Measurements from ENCODE around the gene PEMT. TPM values are rescaled to one million over a fixed set of nuclear protein-coding genes. Genes with fewer than 3 reads are reported as not detected.

The PEMT gene
- total RNA-seq, 1 donor from 2014 or later = 18.2 TPM

DNA sequence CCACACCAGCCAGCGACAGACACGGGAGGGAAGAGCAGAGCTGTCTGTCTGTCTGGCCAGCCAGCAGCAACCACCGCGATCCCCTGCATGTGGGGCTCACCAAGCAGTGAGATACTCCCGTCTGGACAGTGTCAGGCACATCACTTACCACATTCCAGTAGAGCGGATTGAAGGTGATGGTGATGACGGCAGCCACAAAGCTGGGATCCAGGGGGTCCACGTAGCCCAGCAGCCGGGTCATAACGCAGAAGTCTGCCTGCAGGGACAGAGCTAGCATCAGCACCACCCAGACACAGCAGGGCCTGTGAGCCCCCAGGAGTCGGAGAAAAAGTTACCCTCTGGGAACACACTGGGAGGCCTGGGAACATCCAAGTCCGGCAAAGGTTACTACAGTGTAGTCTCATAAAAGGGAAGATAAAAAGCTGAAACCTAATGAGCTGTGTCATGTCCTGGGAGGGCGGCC is 14.7 kb downstream of the PEMT start:
- intact Hi-C loops (cut with DNase I) = no loop called here
- ATAC-seq (no peak), DNase-seq (ENCODE audit: missing footprints) (no peak)

DNA sequence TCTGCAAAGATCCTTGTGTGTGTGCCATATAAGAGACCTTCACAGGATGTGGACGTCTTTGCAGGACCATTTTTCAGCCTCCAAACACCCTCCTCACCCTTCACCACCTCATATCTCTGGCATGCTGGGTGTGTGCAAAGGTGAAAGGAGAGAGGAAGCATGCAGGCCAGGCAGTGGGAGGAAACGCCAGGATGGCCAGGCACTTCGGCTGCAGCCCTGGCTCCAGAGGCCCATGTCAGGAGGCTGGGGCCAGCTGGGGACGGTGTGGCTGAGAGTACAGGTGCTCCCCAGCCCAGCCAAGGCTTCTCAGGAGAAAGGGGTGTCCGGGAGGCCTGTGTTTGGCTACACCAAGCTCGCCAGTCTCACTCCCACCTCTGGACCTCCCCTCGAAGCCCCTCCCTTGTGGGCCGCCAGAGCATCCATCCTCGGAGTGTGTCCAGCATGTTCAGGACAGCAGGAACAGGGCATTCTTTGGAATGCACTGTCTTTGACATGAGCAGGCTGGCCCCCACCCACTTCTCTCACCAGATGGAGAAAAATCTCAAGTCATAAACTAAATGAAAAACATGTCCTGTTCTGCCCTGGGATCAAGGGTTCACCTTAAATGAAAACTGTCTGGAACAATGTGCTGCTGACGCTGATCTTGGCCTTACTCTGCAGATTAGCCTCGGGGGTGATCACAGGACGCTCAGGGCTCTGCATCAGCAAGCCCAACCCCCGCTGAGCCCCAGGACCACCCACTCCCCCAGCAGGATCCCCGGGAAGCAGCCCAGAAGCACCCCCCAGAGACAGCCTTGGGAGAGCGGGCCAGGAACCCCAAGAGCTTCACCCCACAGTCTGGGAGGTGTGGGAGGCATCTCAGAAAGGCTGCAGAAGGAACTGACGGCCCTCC is 15.9 kb downstream of the PEMT start:
- intact Hi-C loops (cut with DNase I) = no loop called here
- DNase-seq (ENCODE audit: missing footprints) (peak; percentile 46), ATAC-seq (no peak)

DNA sequence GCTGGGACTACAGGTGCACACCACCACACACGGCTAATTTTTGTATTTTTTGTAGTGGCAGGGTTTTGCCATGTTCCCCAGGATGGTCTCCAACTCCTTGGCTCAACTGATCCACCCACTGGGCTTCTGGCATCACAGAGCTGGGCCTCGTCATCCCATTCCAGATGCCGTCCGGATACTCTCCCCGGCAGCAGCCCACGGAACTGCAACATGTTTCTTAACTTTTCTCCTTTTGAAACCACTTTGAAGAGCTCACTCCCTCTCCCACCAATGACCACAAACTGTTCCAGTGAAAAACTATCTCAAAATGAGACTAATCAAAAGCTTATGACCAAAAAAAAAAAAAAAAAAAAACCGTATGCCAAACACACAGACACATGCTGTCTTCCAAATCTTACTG is 17.6 kb downstream of the PEMT start:
- intact Hi-C loops (cut with DNase I) = no loop called here
- DNase-seq (ENCODE audit: missing footprints) = no peak
- ATAC-seq = no peak

DNA sequence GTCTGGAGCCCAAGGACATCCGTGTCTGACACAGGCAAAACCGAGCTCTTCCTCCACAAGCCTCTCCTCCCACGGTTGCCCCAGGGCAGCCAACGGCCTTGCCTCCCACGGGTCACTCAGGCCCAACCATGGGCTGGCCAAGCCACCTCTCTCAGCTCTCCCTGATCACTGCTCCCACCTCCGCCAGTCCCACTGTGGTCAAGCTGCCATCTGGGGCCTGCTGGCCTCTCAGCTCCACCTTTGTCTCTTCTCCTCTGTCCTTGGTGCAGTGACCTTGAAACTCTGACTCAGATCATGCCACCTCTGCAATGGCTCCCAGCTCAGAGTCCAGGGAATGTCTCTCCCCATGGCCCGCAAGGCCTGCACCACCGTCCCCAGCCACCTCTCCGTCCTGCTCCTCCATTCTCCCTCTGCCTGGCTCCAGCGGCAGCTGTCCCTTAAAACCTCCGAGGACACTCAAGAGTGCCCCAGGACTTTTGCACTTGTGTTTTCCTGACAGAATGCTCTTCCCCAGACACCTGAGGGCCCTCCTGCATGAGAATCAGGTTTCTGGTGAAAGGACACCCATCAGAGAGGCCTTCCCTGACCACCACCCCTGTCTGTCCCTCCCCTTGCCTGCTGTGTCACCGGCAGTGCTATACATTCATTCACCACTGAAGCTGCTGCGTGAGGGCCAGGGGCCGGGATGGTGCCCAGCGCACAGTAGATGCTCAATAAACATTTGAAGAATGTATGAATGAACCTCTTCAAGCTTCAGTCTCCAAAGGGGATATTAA is 19.3 kb downstream of the PEMT start:
- DNase-seq (ENCODE audit: missing footprints) = no peak
- ATAC-seq = no peak
- intact Hi-C loops (cut with DNase I) = no loop called here

DNA sequence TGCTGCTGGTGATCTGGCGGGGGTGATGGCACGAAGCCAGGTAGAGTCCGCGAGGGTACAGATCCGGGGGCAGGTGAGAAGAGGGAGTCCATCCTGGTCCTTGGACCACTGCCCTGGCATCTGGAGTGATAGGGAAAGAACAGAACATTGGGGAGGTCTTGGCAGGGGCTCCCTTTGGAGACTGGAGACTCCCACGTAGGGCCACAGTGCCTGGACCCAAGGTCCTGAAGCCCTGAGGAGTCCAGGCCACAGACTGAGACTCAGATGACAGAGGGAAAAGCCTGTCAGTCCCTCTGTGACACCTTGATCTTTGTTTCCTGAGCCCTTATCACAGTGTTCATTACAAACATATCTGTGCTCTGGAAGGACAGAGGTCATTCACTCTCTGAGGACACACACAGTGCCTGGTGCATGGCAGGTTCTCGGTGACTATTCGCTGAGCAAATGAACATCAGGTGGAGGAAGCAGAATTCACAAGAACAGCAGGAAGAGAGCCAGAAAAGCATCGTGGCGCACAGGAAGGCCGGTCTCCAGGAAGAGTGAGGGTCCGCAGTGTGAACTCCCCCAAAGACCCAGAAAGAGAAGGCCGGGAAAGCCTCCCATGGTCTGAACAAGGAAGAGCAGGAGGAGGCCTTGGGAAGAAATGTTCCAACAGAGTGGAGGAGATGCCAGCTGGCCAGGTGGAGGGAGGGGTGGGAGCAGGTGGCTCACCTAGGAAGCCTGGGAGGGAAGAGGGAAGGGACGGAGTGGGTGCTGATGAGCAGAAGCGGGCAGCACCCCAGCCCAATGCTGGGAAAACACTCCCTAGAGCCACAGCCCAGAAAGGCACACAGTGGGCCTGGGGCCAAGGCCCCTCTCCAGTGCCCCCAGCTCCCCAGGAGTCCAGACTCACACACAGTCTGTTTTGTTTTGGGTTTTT is 20.5 kb downstream of the PEMT start:
- ATAC-seq (peak; percentile 17), DNase-seq (ENCODE audit: missing footprints) (no peak)
- intact Hi-C loops (cut with DNase I) = loop anchor here (1.0 to 2.0 kb wide), 3 partner anchors 75 to 215 kb away; partner anchors contain the start of gene RASD1

DNA sequence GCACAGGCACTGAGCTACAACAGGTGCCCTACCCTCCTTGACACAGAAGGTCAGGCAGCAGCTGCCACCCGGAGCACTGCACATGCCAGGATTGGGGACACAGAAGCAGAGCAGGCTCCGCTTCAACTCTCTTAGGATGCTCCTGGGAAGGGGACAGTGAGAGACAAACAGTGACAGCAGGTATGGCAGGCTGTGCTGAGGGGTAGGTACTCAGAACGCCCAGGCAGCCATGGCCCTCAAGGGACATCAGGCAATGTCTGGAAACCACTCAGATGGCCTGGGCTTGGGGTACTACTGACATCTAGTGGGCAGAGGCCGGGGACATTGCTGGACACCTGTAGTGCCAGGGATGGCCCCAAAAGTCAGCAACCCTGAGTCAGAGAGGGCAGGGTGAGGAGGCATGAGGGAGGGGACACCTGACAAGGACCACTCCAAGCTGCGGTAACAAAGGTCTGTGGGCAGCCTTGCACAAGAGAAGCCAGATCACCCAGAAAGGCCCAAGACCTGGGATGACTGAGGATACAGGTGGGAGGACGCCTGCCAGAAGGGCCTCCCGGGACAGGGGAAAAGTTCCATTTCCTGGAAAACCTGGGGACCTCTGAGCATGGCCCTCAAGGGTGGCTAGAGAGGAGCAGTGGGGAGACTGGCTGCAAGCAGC is 21.2 kb downstream of the PEMT start:
- DNase-seq (ENCODE audit: missing footprints) (no peak), ATAC-seq (peak; percentile 38)
- intact Hi-C loops (cut with DNase I) = loop anchor here (1.0 to 2.0 kb wide), 3 partner anchors 74 to 214 kb away; partner anchors contain the start of gene RASD1

DNA sequence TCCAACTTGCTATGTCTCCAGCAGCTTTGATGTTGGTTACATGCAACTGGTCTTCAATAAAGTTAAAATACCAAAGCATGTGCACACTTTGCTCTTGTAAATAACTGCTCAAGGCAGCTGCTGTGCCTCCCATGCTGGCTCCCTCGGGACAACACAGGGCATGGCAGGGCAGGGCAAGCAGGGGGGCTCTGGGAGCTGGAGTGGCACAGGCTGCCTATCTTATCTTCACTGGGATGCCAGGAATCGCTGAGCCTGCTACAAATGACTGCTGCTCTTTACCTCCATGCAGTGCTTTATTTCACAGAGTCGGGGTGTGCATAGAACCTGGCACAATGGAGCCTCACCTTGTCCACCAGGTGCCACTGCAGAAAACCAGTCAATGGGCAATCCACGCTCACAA is 21.8 kb downstream of the PEMT start:
- intact Hi-C loops (cut with DNase I) = loop anchor here (1.0 to 5.0 kb wide), 4 partner anchors 73 to 213 kb away; partner anchors contain the start of genes MED9 and RASD1
- DNase-seq (ENCODE audit: missing footprints) (no peak), ATAC-seq (peak; percentile 49)

DNA sequence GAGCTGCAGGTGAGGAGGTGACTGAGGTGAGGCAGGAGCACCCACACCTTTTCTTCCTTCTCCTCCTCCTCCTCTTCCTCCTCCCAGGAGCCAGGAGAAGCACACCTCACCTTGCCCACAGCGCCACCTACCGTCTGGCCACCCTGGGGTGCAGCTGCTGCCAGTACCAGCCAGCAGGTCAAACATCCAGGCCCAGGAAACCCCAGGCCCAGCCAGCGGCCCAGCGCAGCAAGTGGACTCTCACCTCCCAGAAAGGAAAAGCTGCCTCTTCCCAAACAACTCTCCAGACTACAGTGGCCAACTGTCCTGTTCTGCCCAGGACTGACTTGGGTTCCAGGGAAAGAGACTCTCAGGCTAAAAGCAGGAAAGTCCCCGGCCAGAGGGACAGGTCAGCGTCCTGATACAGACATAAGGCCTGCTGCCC is 22.7 kb downstream of the PEMT start:
- peak; percentile 88 for DNase-seq (ENCODE audit: missing footprints)
- peak; percentile 35 for ATAC-seq
- intact Hi-C loops (cut with DNase I) = loop anchor here (5.0 kb wide), 1 partner anchor 91 kb away; the partner anchor contains the start of gene MED9

DNA sequence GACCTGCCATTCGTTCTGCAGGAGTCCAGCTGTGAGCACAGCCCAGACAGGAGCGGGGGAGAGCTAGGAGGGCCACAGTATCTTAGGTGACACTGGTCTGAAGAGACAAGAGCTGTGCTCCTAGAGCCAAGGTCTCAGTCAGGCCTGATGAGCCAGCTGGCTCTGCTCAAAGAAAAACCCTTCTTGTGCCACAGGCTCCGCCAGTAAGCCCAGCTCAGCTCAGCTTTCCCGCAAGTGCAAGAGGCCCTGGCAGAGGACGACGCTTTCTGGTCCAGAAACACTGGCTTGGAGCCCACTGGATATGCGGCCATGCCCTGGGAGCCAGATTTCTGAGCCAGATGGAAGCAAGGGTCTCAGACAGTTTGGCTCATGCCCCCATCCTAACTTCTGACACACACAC is 23.9 kb downstream of the PEMT start:
- ATAC-seq (peak; percentile 74), DNase-seq (ENCODE audit: missing footprints) (peak; percentile 87)
- intact Hi-C loops (cut with DNase I) = loop anchor here (1.0 to 5.0 kb wide), 4 partner anchors 16 to 90 kb away; partner anchors contain the start of gene MED9

DNA sequence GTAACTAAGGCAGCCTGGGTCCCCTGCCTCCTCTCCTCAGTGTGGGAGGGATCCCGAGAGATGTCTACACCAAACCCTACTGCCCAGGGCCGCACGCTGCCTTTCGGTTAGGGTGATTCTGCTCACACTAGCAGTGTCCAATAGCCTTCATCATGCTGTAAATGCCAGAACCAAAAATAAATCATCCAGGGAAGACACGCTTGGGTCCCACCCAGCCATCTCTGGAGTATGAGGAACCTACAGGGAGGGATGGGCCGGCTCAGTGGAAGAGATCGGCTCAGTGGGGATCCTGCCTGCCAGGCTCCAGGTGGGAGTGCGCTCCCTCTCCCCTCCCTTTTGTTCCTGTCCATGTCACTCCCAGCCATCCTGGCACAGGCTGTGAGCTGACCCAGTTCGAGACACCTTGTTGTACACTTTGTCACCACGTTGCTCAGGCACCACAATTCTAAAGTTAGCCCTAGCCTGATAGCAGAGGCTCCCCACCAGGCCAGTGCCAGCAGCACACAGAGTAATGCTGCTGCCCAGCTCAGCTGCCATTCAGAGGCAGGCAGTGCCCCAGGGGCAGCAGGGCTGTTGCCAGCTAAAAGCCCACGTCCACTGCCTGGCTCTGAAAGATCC is 24.5 kb downstream of the PEMT start:
- peak; percentile 87 for DNase-seq (ENCODE audit: missing footprints)
- peak; percentile 73 for ATAC-seq
- intact Hi-C loops (cut with DNase I) = loop anchor here (1.0 to 5.0 kb wide), 4 partner anchors 16 to 90 kb away; partner anchors contain the start of gene MED9

DNA sequence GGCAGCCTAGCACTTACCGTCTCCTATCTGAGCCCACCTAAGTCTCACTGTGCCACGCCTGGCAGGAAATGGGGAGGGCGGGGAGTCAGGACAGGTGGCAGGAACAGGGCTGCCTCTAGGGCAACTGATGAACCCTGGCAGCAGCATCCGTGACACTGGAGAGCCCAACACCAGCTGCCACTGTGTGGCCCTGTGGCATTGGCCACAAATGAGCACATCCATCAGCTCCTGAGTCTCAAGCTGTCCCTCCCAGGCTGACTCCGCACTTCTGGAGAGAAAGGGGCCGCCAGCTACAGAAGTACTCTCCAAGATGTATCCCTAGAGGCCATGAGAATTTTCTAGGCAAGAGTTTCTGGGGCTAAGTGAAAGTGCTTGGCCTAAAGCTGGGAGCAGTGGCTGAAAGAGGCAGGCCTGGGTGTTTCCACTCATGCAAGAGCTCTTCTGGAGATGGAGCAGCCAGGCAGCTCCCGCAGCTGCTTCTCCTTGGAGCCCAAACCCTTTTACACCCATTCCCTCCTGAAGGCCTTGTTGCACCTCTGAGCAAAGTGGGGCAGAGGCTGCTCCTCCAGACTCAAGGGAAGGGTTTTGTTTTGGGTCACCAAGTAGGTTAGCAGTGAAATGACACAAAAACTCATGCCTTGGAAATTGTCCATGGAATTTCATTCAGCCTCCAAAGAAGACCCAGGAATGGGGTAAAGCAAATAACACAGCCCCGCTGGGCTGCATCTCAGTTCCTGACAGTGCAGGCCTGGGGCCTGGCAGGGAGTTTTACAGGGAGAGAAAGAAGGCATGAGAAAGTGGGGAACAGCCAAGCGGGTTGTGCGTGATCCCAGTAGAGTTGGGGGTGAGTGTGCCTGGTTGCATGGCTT is 25.8 kb downstream of the PEMT start:
- ATAC-seq = no peak
- intact Hi-C loops (cut with DNase I) = loop anchor here (5.0 kb wide), 1 partner anchor 88 kb away; the partner anchor contains the start of gene MED9
- DNase-seq (ENCODE audit: missing footprints) = no peak

DNA sequence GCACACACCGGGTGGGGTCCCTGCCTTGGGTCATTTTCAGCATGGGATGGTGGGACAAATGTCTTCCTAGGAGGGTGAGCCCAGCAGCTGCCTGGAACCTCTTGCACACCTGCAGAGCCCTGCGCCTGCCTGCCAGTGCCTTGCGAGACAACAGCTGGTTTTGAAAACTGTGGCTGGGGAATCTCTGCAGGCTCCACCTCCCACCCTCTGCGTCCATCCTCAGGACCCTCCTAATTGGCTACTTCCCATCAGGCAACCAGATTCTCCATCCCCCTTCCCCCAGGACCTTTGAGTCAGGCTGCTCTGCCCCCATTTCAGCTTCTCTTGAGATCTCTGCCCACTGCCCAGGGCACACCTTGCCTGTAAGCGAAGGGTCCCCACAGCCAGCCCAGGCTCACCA is 26.6 kb downstream of the PEMT start:
- ATAC-seq (no peak), DNase-seq (ENCODE audit: missing footprints) (no peak)
- intact Hi-C loops (cut with DNase I) = loop anchor here (5.0 kb wide), 1 partner anchor 88 kb away; the partner anchor contains the start of gene MED9

DNA sequence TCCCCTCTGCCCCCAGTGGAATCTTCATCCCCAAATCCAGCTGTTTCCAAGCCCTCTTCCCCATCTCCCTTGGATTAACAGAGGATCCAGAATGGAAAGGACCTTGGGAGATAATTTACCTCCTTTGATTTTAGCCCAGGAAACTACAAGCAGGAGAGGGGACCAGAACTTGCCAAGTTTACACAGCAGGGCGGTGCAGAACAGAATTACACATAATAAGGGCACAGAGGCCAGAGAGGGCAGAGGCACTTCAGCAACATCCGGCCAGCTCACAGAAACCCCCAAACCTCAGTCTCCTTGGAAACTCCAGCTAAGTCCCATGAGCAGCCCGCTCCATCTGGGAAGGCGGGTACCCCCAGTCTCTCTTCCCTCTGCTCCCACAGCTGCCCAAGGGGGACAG is 27.2 kb downstream of the PEMT start:
- ATAC-seq (no peak), DNase-seq (ENCODE audit: missing footprints) (no peak)
- intact Hi-C loops (cut with DNase I) = no loop called here

DNA sequence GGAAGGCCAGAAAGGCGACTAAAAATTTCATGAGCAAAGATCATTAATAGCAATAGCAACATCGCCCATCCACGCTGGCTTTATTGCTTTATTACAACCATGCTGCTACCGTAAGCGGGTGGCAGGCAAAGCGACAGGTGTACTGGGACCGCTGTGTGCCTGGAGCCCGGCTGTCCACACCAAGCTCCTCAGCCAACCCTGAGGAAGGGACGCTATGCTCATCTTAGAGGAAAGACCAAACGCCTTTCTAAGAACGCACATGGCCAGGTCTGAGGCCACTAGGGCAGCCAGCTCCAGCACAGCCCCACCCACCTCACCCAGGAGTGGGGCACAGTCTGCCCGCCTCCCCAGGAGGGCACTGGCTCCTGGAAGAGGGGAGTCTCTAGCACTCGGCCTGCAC is 28.0 kb downstream of the PEMT start:
- intact Hi-C loops (cut with DNase I) = no loop called here
- DNase-seq (ENCODE audit: missing footprints) (no peak), ATAC-seq (no peak)

DNA sequence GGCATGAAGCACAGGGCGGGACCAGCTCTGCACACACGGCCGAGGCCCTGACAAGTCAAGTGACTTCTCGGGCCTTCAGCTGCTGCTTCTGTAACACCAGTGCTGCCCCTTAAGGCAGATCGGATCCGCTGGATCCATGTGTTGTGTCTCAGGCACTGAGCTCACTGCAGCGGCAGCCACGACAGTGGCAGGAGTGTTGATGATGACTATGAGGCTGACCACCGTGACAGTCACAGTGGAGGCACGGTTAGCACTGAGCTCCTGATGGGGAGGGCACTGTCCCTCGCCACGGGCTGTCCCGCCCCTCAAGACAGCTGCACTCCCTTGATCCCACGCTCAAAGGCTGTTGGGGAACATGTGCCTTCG is 29.4 kb downstream of the PEMT start:
- DNase-seq (ENCODE audit: missing footprints) = no peak
- no peak for ATAC-seq
- intact Hi-C loops (cut with DNase I) = no loop called here

DNA sequence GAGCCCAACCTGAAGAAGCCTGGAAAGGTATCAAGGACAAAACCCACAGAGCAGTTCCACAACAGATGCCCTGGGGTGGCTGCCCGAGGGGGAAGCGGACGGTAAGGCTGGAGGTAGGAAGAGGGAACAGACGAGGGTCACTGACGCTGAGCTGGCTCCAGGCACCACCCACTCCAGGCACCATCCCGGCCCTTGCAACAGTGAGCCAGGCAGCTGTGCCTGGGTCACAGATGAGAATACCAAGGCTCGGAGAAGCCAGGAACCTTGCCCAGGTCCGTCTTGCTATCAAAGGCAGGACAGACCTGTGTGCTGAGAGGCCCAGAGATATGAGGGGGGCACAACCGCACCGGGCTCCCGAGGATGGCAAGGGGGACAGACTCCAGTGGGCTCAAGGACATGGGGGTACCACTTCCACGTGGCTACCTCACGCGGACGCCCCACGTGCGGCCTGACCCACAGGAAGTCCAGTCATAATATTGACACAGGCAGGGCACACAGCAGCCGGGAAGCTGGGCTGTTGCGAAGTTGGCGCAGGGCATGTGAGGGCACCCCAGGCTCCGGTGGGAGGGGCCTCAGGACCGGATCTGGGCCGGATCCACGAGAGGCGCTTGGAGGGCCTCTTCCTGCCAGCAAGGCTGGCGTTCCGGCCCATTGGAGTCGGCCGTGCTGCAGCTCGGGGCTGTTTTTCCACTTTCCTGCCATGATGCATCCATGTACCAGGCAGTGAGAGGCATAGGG is 29.9 kb downstream of the PEMT start:
- intact Hi-C loops (cut with DNase I) = no loop called here
- DNase-seq (ENCODE audit: missing footprints) (no peak), ATAC-seq (peak; percentile 15)
